Measurements from ENCODE around the gene TNKS1BP1. TPM values are rescaled to one million over a fixed set of nuclear protein-coding genes. Genes with fewer than 3 reads are reported as not detected.

Gene TNKS1BP1
- total and polyA plus RNA-seq, 7 experiments from 2014 or later = 2.8 to 22.0 (median 12.5) TPM

GRCh38 chr11:57311109-57311936 lies 13.4 kb downstream of the TNKS1BP1 start:
- Histone ChIP-seq H3K4me3 (ENCODE audit: low read length) (peak overlapping the region; percentile 24), H3K27me3 (ENCODE audit: control insufficient read depth in 2 of 2, insufficient read depth in 2 of 2, low read length in 2 of 2) (no peaks in the 10 kb centered on the region), H3K9me3 (ENCODE audit: control insufficient read depth in 2 of 3, low read length in 3 of 3) (no peaks in the 10 kb centered on the region), H3K36me3 (ENCODE audit: control insufficient read depth in 2 of 3, insufficient read depth in 3 of 3, low read length in 3 of 3) (peaks cover 0 to 19% (median 0%) of the 10 kb centered on the region in 3 experiments), H3K27ac (ENCODE audit: low read depth, low read length) (no peak overlapping the region), H3K4me1 (ENCODE audit: control insufficient read depth in 2 of 2, insufficient read depth in 2 of 2, low read length in 2 of 2) (peaks cover 0 to 8% of the 10 kb centered on the region in 2 donors)
- peaks cover 0 to 13% (median 0%) of the 10 kb centered on the region in 5 donors for H3K36me3 Mint-ChIP-seq
- intact Hi-C loops (cut with micrococcal nuclease) = loop anchor here in 1 of 2 donors (1.0 kb wide), 1 partner anchor 14 kb away; no protein-coding TSS in a partner anchor
- H3K4me1 Mint-ChIP-seq = peaks cover 7 to 14% (median 13%) of the 10 kb centered on the region in 7 donors
- POLR2A ChIA-PET = interaction anchor here (1.2 kb wide), 1 partner anchor 11 kb away, joined by 3 read pairs; no protein-coding TSS in a partner anchor
- ATAC-seq (peak; percentile 72), DNase-seq (peak in 3 of 9 donors; percentile 10 to 73 (median 11))
- no peaks in the 10 kb centered on the region for H3K9me3 Mint-ChIP-seq
- CTCF ChIA-PET = interaction anchor here (0.6 kb wide), 2 partner anchors 38 to 171 kb away, joined by 3 to 5 read pairs; no protein-coding TSS in a partner anchor
- peak overlapping the region in 8 of 10 donors; percentile 35 to 73 (median 54) for H3K4me3 Mint-ChIP-seq
- peak overlapping the region in 2 of 9 donors; percentile 41 to 66 for H3K27ac Mint-ChIP-seq
- no peaks in the 10 kb centered on the region for H3K27me3 Mint-ChIP-seq

- ChIA-PET POLR2A (no interaction called here), CTCF (no interaction called here)
- H3K27ac Mint-ChIP-seq = peak overlapping the region in 1 of 9 donors; percentile 66
- Histone ChIP-seq H3K9me3 (ENCODE audit: control insufficient read depth in 2 of 3, low read length in 3 of 3) (no peaks in the 10 kb centered on the region), H3K4me3 (ENCODE audit: low read length) (no peak overlapping the region), H3K27ac (ENCODE audit: low read depth, low read length) (no peak overlapping the region), H3K27me3 (ENCODE audit: control insufficient read depth in 2 of 2, insufficient read depth in 2 of 2, low read length in 2 of 2) (no peaks in the 10 kb centered on the region), H3K4me1 (ENCODE audit: control insufficient read depth in 2 of 2, insufficient read depth in 2 of 2, low read length in 2 of 2) (peaks cover 0 to 8% of the 10 kb centered on the region in 2 donors), H3K36me3 (ENCODE audit: control insufficient read depth in 2 of 3, insufficient read depth in 3 of 3, low read length in 3 of 3) (peaks cover 0 to 18% (median 0%) of the 10 kb centered on the region in 3 experiments)
- intact Hi-C loops (cut with micrococcal nuclease) = loop anchor here in 1 of 2 donors (1.0 kb wide), 1 partner anchor 15 kb away; no protein-coding TSS in a partner anchor
- no peak for ATAC-seq
- H3K9me3 Mint-ChIP-seq = no peaks in the 10 kb centered on the region
- H3K4me1 Mint-ChIP-seq = peaks cover 7 to 14% (median 13%) of the 10 kb centered on the region in 7 donors
- no peaks in the 10 kb centered on the region for H3K27me3 Mint-ChIP-seq
- no peak for DNase-seq
- peaks cover 0 to 13% (median 0%) of the 10 kb centered on the region in 5 donors for H3K36me3 Mint-ChIP-seq
- H3K4me3 Mint-ChIP-seq = peak overlapping the region in 7 of 10 donors; percentile 7 to 73 (median 39)
Measured at GRCh38 chr11:57310630-57311086, 14.1 kb downstream of the TNKS1BP1 start.

GRCh38 chr11:57310091-57310490 lies 14.7 kb downstream of the TNKS1BP1 start:
- H3K4me3 Mint-ChIP-seq = no peak overlapping the region
- DNase-seq = no peak
- no peak overlapping the region for H3K4me3 ChIP-seq (ENCODE audit: low read length)
- H3K27me3 ChIP-seq (ENCODE audit: control insufficient read depth in 2 of 2, insufficient read depth in 2 of 2, low read length in 2 of 2) = no peaks in the 10 kb centered on the region
- H3K36me3 Mint-ChIP-seq = peaks cover 0 to 13% (median 0%) of the 10 kb centered on the region in 5 donors
- no peak for ATAC-seq
- no peak overlapping the region for H3K27ac Mint-ChIP-seq
- peaks cover 7 to 14% (median 13%) of the 10 kb centered on the region in 7 donors for H3K4me1 Mint-ChIP-seq
- peaks cover 0 to 8% of the 10 kb centered on the region in 2 donors for H3K4me1 ChIP-seq (ENCODE audit: control insufficient read depth in 2 of 2, insufficient read depth in 2 of 2, low read length in 2 of 2)
- H3K36me3 ChIP-seq (ENCODE audit: control insufficient read depth in 2 of 3, insufficient read depth in 3 of 3, low read length in 3 of 3) = peaks cover 0 to 18% (median 0%) of the 10 kb centered on the region in 3 experiments
- H3K9me3 ChIP-seq (ENCODE audit: control insufficient read depth in 2 of 3, low read length in 3 of 3) = no peaks in the 10 kb centered on the region
- no peak overlapping the region for H3K27ac ChIP-seq (ENCODE audit: low read depth, low read length)
- POLR2A ChIA-PET = no interaction called here
- CTCF ChIA-PET = no interaction called here
- H3K27me3 Mint-ChIP-seq = no peaks in the 10 kb centered on the region
- H3K9me3 Mint-ChIP-seq = no peaks in the 10 kb centered on the region
- intact Hi-C loops (cut with micrococcal nuclease) = no loop called here

- Histone ChIP-seq H3K4me1 (ENCODE audit: control insufficient read depth in 2 of 2, insufficient read depth in 2 of 2, low read length in 2 of 2) (peaks cover 0 to 8% of the 10 kb centered on the region in 2 donors), H3K9me3 (ENCODE audit: control insufficient read depth in 2 of 3, low read length in 3 of 3) (no peaks in the 10 kb centered on the region), H3K36me3 (ENCODE audit: control insufficient read depth in 2 of 3, insufficient read depth in 3 of 3, low read length in 3 of 3) (peaks cover 0 to 17% (median 0%) of the 10 kb centered on the region in 3 experiments), H3K4me3 (ENCODE audit: low read length) (no peak overlapping the region), H3K27ac (ENCODE audit: low read depth, low read length) (no peak overlapping the region), H3K27me3 (ENCODE audit: control insufficient read depth in 2 of 2, insufficient read depth in 2 of 2, low read length in 2 of 2) (no peaks in the 10 kb centered on the region)
- no peaks in the 10 kb centered on the region for H3K27me3 Mint-ChIP-seq
- ATAC-seq (no peak), DNase-seq (no peak)
- H3K4me3 Mint-ChIP-seq = no peak overlapping the region
- peaks cover 7 to 14% (median 13%) of the 10 kb centered on the region in 7 donors for H3K4me1 Mint-ChIP-seq
- intact Hi-C loops (cut with micrococcal nuclease) = no loop called here
- peak overlapping the region in 2 of 9 donors; percentile 14 to 34 for H3K27ac Mint-ChIP-seq
- peaks cover 0 to 13% (median 0%) of the 10 kb centered on the region in 5 donors for H3K36me3 Mint-ChIP-seq
- no peaks in the 10 kb centered on the region for H3K9me3 Mint-ChIP-seq
- ChIA-PET POLR2A (no interaction called here), CTCF (no interaction called here)
Measured at GRCh38 chr11:57309106-57310059, 15.4 kb downstream of the TNKS1BP1 start.

GRCh38 chr11:57308426-57309060 lies 16.2 kb downstream of the TNKS1BP1 start:
- DNase-seq (no peak), ATAC-seq (no peak)
- Mint-ChIP-seq H3K4me3 (no peak overlapping the region), H3K27me3 (no peaks in the 10 kb centered on the region), H3K27ac (peak overlapping the region in 3 of 9 donors; percentile 14 to 62 (median 34)), H3K4me1 (peaks cover 7 to 17% (median 13%) of the 10 kb centered on the region in 7 donors), H3K9me3 (no peaks in the 10 kb centered on the region), H3K36me3 (peaks cover 0 to 14% (median 0%) of the 10 kb centered on the region in 5 donors)
- POLR2A ChIA-PET = no interaction called here
- CTCF ChIA-PET = no interaction called here
- Histone ChIP-seq H3K9me3 (ENCODE audit: control insufficient read depth in 2 of 3, low read length in 3 of 3) (no peaks in the 10 kb centered on the region), H3K27me3 (ENCODE audit: control insufficient read depth in 2 of 2, insufficient read depth in 2 of 2, low read length in 2 of 2) (no peaks in the 10 kb centered on the region), H3K4me1 (ENCODE audit: control insufficient read depth in 2 of 2, insufficient read depth in 2 of 2, low read length in 2 of 2) (peaks cover 0 to 8% of the 10 kb centered on the region in 2 donors), H3K27ac (ENCODE audit: low read depth, low read length) (no peak overlapping the region), H3K4me3 (ENCODE audit: low read length) (no peak overlapping the region), H3K36me3 (ENCODE audit: control insufficient read depth in 2 of 3, insufficient read depth in 3 of 3, low read length in 3 of 3) (peaks cover 0 to 9% (median 0%) of the 10 kb centered on the region in 3 experiments)
- intact Hi-C loops (cut with micrococcal nuclease) = no loop called here
